WTC11 (cell line): ENCODE results near the gene GPAT2. TPM values are rescaled to one million over a fixed set of nuclear protein-coding genes. Genes with fewer than 3 reads are reported as not detected.
"Not testable (repeated sequence)": the region's sequence is repeated elsewhere in the genome, so short reads cannot be mapped to it uniquely, and the experiment has no call there.

ENCODE experiments used
- ATAC-seq: fragments of 200-7000 bp; cut with Tn5 transposase; 2 replicates; pipeline ENCODE4 v1.10.0; 2021; ENCODE audit warnings: mild to moderate bottlenecking, moderate library complexity
- CTCF ChIA-PET: fragments of 300-600 bp; sonication (Branson Sonifier 250); formaldehyde crosslinking; loops from one replicate; lab custom pipeline; 2021; ENCODE audit warnings: antibody characterized with exemption; lab: Charles Lee
- POLR2A ChIA-PET: fragments of 350-600 bp; sonication (Branson Sonifier 250); formaldehyde crosslinking; loops from one replicate; lab custom pipeline; 2021; ENCODE audit warnings: antibody characterized with exemption; lab: Charles Lee
- DNase-seq: peaks from one replicate; pipeline ENCODE4 v3.0.0; 2021; ENCODE audit warnings: low spot score
- H3K27ac Mint-ChIP-seq: 2 replicates; pipeline ENCODE4 v1.8.0; 2021; ENCODE audit warnings: mixed read lengths
- H3K27me3 Mint-ChIP-seq: 2 replicates; pipeline ENCODE4 v1.8.0; 2021; ENCODE audit warnings: low read depth, mild to moderate bottlenecking, moderate library complexity, mixed read lengths
- H3K36me3 Mint-ChIP-seq: 2 replicates; pipeline ENCODE4 v1.8.0; 2021; ENCODE audit warnings: mixed read lengths
- H3K4me1 Mint-ChIP-seq: 2 replicates; pipeline ENCODE4 v1.8.0; 2022; ENCODE audit warnings: mixed read lengths
- H3K4me3 Mint-ChIP-seq: 2 replicates; pipeline ENCODE4 v1.8.0; 2021; ENCODE audit warnings: mild to moderate bottlenecking, moderate library complexity, mixed read lengths
- H3K9me3 Mint-ChIP-seq: 2 replicates; pipeline ENCODE4 v1.8.0; 2021; ENCODE audit warnings: mixed read lengths
- CREB1 ChIP-seq: sonication (generic); formaldehyde crosslinking; IDR thresholded peaks from 2 replicates; pipeline ENCODE4 v1.8.0; 2023; ENCODE audit warnings: mild to moderate bottlenecking, missing genetic modification reagents
- GABPB1 ChIP-seq: sonication (generic); formaldehyde crosslinking; IDR thresholded peaks from 2 replicates; pipeline ENCODE4 v1.8.1; 2023; ENCODE audit warnings: mild to moderate bottlenecking, missing genetic modification reagents
- TP53 ChIP-seq: sonication (generic); formaldehyde crosslinking; IDR thresholded peaks from 2 replicates; pipeline ENCODE4 v1.8.1; 2023; ENCODE audit warnings: mild to moderate bottlenecking, missing genetic modification reagents
- total RNA-seq: library from RNA; stranded (reverse); gene quantifications from 3 replicates; pipeline ENCODE4 v1.2.3, GENCODE V29; 2021
- TF ChIP-seq, protein P1 (sequence below): sonication (generic); formaldehyde crosslinking; IDR thresholded peaks from 2 replicates; pipeline ENCODE4 v1.8.1; 2022; ENCODE audit warnings: mild to moderate bottlenecking, moderate library complexity, missing genetic modification reagents

GPAT2 gene
- total RNA-seq, 1 experiment from 2014 or later: 0.20 TPM

DNA sequence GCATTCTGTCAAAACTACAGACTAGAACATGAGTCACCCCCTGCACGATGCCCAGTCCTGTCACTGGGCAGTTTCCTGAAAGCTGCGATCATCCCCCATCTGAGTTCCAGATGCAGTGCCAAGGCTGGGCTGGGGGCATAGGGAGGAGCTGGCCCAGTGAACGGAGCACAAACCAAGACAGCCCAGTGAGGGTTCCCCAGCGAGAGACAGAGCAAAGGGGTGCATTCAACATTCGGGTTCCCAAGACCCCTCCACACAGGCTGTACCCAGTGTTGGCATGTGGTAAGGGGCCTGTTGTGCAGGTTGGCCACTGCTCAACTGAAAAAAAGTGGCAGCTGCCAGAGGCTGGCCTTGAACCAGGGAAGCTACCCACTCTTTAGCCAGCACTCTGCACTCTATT, 35.6 kb upstream of the GPAT2 start:
- ATAC-seq, H3K4me3 Mint-ChIP-seq, H3K9me3 Mint-ChIP-seq, POLR2A ChIA-PET, H3K36me3 Mint-ChIP-seq, DNase-seq, H3K27ac Mint-ChIP-seq, CTCF ChIA-PET, H3K27me3 Mint-ChIP-seq, H3K4me1 Mint-ChIP-seq: not testable (repeated sequence)

- CTCF ChIA-PET, DNase-seq, H3K27ac Mint-ChIP-seq, H3K9me3 Mint-ChIP-seq, ATAC-seq, H3K4me3 Mint-ChIP-seq, POLR2A ChIA-PET, H3K27me3 Mint-ChIP-seq, H3K4me1 Mint-ChIP-seq, H3K36me3 Mint-ChIP-seq: not testable (repeated sequence)
Observed at GRCh38 chr2:96069878-96070277, 35.2 kb upstream of the GPAT2 start.

DNA sequence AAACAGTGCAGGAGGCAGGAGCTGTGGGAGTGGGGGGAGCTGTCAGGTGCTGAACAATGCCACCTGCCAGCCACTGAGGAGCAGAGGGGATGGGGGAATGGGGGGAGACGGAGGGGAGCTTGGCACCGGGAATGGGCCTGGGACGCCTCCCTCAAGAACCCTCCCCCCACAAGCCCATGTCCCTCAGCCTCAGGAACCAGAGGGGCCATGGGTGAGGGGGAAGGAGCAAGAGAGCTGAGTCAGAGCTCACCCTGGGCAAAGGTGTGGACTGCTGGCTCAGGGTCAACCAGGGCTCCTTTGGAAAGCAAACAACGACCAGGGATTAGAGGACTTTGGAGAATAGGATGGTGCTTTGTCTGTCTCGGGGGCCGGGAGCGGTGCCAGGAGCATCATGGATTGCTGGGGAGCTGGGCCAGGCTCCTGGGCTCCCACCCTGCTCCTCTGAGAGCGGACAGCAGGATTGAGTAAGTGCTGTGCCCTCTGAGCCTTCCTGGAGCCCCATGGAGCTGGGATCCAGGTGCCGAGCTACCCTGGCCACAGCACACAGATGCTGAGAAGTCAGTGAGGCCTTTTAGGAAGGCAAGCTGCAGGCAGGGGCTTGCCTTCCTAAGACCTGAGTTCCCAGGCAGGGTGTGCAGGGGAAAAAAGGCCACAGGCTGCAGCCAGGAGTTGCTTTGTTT, 33.3 kb upstream of the GPAT2 start:
- H3K36me3 Mint-ChIP-seq, H3K9me3 Mint-ChIP-seq, H3K27ac Mint-ChIP-seq, H3K4me1 Mint-ChIP-seq, H3K4me3 Mint-ChIP-seq, DNase-seq, POLR2A ChIA-PET, H3K27me3 Mint-ChIP-seq: not testable (repeated sequence)
- CTCF ChIA-PET: interaction anchor here (0.8 to 1.1 kb wide), 2 partner anchors 49 to 73 kb away, joined by 3 read pairs; no protein-coding TSS in a partner anchor
- ATAC-seq: peak; percentile 23
- 0 out of 2 replicates have a peak, but pooled peaks have one; percentile 28 for TF ChIP-seq GABPB1 (CRISPR knock-in tag)

DNA sequence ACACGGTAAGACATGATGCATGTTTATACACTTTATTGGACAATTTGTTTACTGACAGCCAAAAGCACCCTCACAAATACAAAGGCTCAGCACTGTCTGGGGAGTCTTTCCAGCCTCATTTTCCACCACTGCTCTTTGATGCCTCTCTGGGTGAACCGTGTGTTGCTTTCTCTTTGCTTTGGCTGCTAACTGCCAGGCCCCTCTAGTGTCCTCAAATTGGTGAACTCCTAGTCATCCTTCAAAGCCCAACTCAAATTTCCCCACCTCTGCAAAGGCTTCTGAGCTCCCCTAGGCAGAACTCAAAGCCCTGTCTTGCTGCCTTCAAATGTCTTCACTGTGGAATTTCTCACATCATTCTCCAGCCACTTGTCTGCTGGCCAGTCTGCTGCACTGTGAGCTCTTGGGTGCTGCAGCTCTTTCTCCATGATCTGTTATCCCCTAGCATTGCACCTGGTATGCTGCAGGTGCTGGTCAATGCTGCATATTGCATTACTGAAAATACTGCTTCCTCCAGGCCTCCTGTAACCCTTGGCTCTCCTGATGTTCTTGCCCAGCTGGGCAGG, 32.5 kb upstream of the GPAT2 start:
- DNase-seq, CTCF ChIA-PET, POLR2A ChIA-PET, H3K4me1 Mint-ChIP-seq, H3K4me3 Mint-ChIP-seq, H3K9me3 Mint-ChIP-seq, H3K36me3 Mint-ChIP-seq, H3K27me3 Mint-ChIP-seq, H3K27ac Mint-ChIP-seq, ATAC-seq: not testable (repeated sequence)

DNA sequence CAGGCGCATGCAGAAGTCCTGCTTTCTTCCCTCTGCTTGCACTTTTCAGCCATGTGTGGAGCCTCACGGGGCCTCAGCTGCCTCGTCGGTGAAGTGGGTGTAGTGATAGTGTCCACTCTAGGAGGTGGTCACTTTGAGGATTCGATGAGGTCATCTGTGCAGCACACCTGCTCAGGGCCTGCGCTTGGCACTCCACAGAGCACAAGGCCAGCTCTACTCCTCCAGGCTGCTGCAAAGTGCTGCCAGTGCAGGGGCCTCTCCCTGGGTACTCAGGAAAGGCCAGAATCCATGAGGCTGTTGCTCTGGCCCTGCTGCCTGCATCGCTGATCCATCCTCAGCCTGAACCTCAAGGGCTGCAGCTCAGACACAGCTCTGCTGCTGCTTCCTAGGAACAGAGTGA, 31.8 kb upstream of the GPAT2 start:
- CTCF ChIA-PET, ATAC-seq, H3K36me3 Mint-ChIP-seq: not testable (repeated sequence)

GRCh38 chr2:96065954-96066353, 31.2 kb upstream of the GPAT2 start:
- H3K4me3 Mint-ChIP-seq, POLR2A ChIA-PET, H3K36me3 Mint-ChIP-seq, H3K27me3 Mint-ChIP-seq, H3K9me3 Mint-ChIP-seq, CTCF ChIA-PET, DNase-seq, H3K4me1 Mint-ChIP-seq, ATAC-seq, H3K27ac Mint-ChIP-seq: not testable (repeated sequence)

More for the DNA sequence above, 31.8 kb upstream of the GPAT2 start:
- H3K9me3 Mint-ChIP-seq, H3K27me3 Mint-ChIP-seq, H3K4me3 Mint-ChIP-seq, H3K4me1 Mint-ChIP-seq, POLR2A ChIA-PET, DNase-seq, H3K27ac Mint-ChIP-seq: not testable (repeated sequence)

DNA sequence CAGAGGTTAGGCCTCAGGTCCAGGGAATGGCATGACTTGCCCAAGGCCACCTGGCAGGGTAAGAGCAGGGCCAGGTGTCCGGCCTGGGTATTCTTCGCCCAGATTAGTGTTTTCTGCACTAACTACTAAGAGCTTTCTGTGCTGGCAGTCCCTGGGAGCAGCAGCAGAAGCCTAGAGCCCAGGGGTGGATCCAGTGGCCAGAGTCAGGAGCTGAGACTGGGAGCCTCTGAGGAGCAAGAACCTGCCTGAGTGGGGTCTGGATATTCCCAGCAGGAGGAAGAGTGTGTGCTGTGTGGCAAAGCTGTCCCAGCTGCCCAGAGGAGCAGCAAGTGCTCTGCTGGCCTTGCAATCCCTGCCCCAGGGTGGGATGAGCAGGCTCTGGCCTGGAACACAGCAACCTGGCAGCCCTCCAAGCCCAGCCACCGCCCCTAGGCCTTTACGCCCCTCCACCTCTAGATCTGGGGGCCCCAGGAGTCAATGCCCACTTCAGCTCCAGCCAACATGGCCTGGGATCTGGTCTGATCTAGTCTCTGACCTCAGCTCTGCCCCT, 30.7 kb upstream of the GPAT2 start:
- ChIA-PET CTCF (no interaction called here), POLR2A (no interaction called here)
- no peaks in the 10 kb centered on the region for H3K27me3 Mint-ChIP-seq
- H3K4me1 Mint-ChIP-seq: peaks cover 5% of the 10 kb centered on the region
- DNase-seq (no peak), ATAC-seq (no peak)
- no peaks in the 10 kb centered on the region for H3K36me3 Mint-ChIP-seq
- H3K9me3 Mint-ChIP-seq: no peaks in the 10 kb centered on the region
- H3K27ac Mint-ChIP-seq: no peak overlapping the region
- TF ChIP-seq, protein P1, sequence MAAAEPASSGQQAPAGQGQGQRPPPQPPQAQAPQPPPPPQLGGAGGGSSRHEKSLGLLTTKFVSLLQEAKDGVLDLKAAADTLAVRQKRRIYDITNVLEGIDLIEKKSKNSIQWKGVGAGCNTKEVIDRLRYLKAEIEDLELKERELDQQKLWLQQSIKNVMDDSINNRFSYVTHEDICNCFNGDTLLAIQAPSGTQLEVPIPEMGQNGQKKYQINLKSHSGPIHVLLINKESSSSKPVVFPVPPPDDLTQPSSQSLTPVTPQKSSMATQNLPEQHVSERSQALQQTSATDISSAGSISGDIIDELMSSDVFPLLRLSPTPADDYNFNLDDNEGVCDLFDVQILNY (CRISPR knock-in tag): no peak
- no peak for TF ChIP-seq CREB1 (CRISPR knock-in tag)
- TF ChIP-seq TP53 (CRISPR knock-in tag): no peak
- no peak overlapping the region for H3K4me3 Mint-ChIP-seq

DNA sequence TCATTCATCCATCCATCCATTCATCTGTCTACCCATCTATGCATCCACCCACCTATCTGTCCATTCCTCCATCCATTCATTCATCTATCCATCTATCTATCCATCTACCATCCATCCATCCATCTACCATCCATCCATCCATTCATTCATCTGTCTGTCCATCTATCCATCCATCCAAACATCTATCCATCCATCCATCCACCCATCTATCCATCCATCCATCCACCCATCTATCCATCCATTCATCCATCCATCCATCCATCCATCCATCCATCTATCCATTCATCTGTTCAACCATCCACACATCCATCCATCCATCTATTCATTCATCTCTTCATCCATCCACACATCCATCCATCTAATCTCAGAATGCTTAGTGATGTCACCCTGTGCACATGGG, 30.0 kb upstream of the GPAT2 start:
- POLR2A ChIA-PET, DNase-seq, H3K9me3 Mint-ChIP-seq, H3K4me1 Mint-ChIP-seq, CTCF ChIA-PET, H3K4me3 Mint-ChIP-seq, H3K27me3 Mint-ChIP-seq, ATAC-seq, H3K36me3 Mint-ChIP-seq, H3K27ac Mint-ChIP-seq: not testable (repeated sequence)

GRCh38 chr2:96064047-96064675, 29.4 kb upstream of the GPAT2 start:
- ATAC-seq, H3K27ac Mint-ChIP-seq, H3K27me3 Mint-ChIP-seq, H3K9me3 Mint-ChIP-seq, H3K36me3 Mint-ChIP-seq, H3K4me1 Mint-ChIP-seq, POLR2A ChIA-PET, DNase-seq, H3K4me3 Mint-ChIP-seq: not testable (repeated sequence)
- CTCF ChIA-PET: interaction anchor here (1.1 kb wide), 1 partner anchor 110 kb away, joined by 3 read pairs; no protein-coding TSS in a partner anchor

DNA sequence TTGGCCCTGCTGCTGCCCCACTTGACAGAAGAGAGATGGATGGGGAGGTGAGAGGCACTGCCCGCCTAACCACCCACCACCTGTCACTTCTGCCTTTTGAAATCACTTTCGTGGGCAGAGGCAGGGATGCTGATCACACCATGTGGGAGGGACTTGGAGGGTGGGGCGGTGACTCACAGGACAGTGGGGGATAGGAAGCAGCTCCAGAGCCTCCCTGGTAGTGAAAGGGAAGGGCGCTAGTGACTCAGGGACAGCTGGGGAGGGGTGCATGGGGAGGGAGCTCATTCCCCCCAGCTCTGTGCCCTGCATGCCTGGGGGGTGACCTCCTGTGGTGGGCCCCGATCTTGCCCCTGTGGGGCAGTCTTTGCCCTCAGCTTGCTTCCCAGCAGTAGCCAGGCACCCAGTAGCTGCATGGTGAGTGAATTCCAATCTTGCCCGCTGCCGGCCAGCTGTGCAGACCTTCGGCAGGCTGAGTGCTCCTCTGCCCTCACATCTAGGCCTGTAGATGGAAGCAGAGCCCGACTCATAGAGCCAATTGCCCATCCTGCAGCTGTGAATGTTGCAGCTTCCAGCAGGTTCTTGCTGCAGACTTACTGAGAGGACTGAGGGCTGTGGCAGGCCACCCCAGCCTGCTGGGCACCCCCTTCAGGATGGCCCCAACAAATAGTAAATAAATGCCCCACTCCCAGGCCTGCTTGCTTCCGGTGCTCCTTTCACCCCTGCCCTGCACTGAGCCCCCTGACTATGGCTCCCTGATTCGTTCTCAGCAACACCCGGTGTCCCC, 28.6 kb upstream of the GPAT2 start:
- H3K36me3 Mint-ChIP-seq, H3K27me3 Mint-ChIP-seq, DNase-seq, POLR2A ChIA-PET, H3K4me1 Mint-ChIP-seq, H3K9me3 Mint-ChIP-seq, H3K4me3 Mint-ChIP-seq, H3K27ac Mint-ChIP-seq: not testable (repeated sequence)
- CTCF ChIA-PET: interaction anchor here (1.1 kb wide), 1 partner anchor 111 kb away, joined by 3 read pairs; no protein-coding TSS in a partner anchor
- peak; percentile 38 for ATAC-seq
